B cell (primary cell): ENCODE data around the gene OGDH. TPM values are rescaled to one million over a fixed set of nuclear protein-coding genes. Genes with fewer than 3 reads are reported as not detected.
A peak's percentile ranks its signal among the peaks of the same experiment; 100 is the strongest.

Source experiments
- ATAC-seq: fragments of 200-7000 bp; cut with Tn5 transposase; one replicate; pipeline ENCODE4 v1.10.0; 2021; ENCODE audit warnings: low read depth, mild to moderate bottlenecking, moderate number of reproducible peaks, moderate library complexity
- CTCF ChIA-PET: fragments of 350-600 bp; sonication (Branson Sonifier 250); formaldehyde crosslinking; loops from one replicate; lab custom pipeline; 2021; ENCODE audit warnings: antibody characterized with exemption, inconsistent platforms; lab: Charles Lee
- POLR2A ChIA-PET: fragments of 350-600 bp; sonication (Branson Sonifier 250); formaldehyde crosslinking; loops from one replicate; lab custom pipeline; 2021; ENCODE audit warnings: antibody characterized with exemption; lab: Charles Lee
- DNase-seq: peaks from one replicate; pipeline ENCODE4 v3.0.0; 2013
- H2AFZ ChIP-seq: 2 replicates; pipeline ENCODE4 v1.6.1; 2012; ENCODE audit warnings: mild to moderate bottlenecking, low read depth, low read length; ENCODE audit not compliant: insufficient read depth, poor library complexity, severe bottlenecking
- H3K27ac ChIP-seq, 2 donors: 1 replicate in 1 of 2; 2 replicates in 1 of 2; pipeline ENCODE4 v1.5.1; 2012 to 2013; ENCODE audit warnings: low read length in 2 of 2, mild to moderate bottlenecking in 2 of 2, moderate library complexity in 1 of 2
- H3K27me3 ChIP-seq, 4 experiments: fragments of 200-600 bp in 1 of 4; sonication (generic) in 1 of 4; replicated peaks in 1 of 4; 1 replicate in 2 of 4; 2 replicates in 2 of 4; pipeline versions ENCODE4 v1.6.1 to v1.7.0; 2013 to 2016; ENCODE audit warnings: low read length in 3 of 4, mild to moderate bottlenecking in 2 of 4, mixed read lengths in 1 of 4, moderate library complexity in 1 of 4; ENCODE audit not compliant: insufficient read depth in 4 of 4, control insufficient read depth in 3 of 4; ENCODE audit errors: control extremely low read depth in 1 of 4
- H3K36me3 ChIP-seq, 2 experiments: replicated peaks in 1 of 2; 1 replicate in 1 of 2; 2 replicates in 1 of 2; pipeline versions ENCODE4 v1.6.1 to v1.7.1; 2013; ENCODE audit warnings: low read length in 1 of 2; ENCODE audit not compliant: insufficient read depth in 2 of 2, control insufficient read depth in 1 of 2; ENCODE audit errors: control extremely low read depth in 1 of 2, extremely low read depth in 1 of 2
- H3K4me1 ChIP-seq, 2 donors: fragments of 200-600 bp in 1 of 2; sonication (generic) in 1 of 2; 1 replicate in 1 of 2; 2 replicates in 1 of 2; pipeline versions ENCODE4 v1.5.1 to v1.6.1; 2013 to 2017; ENCODE audit warnings: low read length in 2 of 2; ENCODE audit not compliant: control insufficient read depth in 2 of 2, insufficient read depth in 2 of 2
- H3K4me2 ChIP-seq: replicated peaks from 2 replicates; pipeline ENCODE3; 2012; ENCODE audit warnings: mild to moderate bottlenecking, low read depth, low read length; ENCODE audit not compliant: poor library complexity, severe bottlenecking
- H3K4me3 ChIP-seq, 5 experiments: fragments of 200-600 bp in 1 of 5; sonication (generic) in 1 of 5; 1 replicate in 3 of 5; 2 replicates in 2 of 5; pipeline versions ENCODE4 v1.5.1 to v1.7.0; 2011 to 2016; ENCODE audit warnings: low read length in 4 of 5, mild to moderate bottlenecking in 4 of 5, low read depth in 2 of 5, control low read depth in 1 of 5, moderate library complexity in 1 of 5; ENCODE audit not compliant: insufficient read depth in 1 of 5; ENCODE audit errors: control extremely low read depth in 1 of 5, extremely low read depth in 1 of 5
- H3K79me2 ChIP-seq: fragments of 200-600 bp; sonication (generic); one replicate; pipeline ENCODE4 v1.6.0; 2016; ENCODE audit warnings: low read length; ENCODE audit not compliant: control insufficient read depth, insufficient read depth
- H3K9ac ChIP-seq: fragments of 200-600 bp; sonication (generic); 2 replicates; pipeline ENCODE4 v1.6.1; 2017; ENCODE audit warnings: mild to moderate bottlenecking, low read length, moderate library complexity
- H3K9me3 ChIP-seq, 3 donors: one replicate each; pipeline versions ENCODE4 v1.6.1 to v1.7.1; 2013; ENCODE audit warnings: low read length in 2 of 3; ENCODE audit not compliant: control insufficient read depth in 2 of 3, insufficient read depth in 1 of 3; ENCODE audit errors: control extremely low read depth in 1 of 3
- H4K20me1 ChIP-seq: 2 replicates; pipeline ENCODE4 v1.6.0; 2012; ENCODE audit warnings: mild to moderate bottlenecking, low read length; ENCODE audit not compliant: insufficient read depth, control insufficient read depth, poor library complexity, severe bottlenecking
- H3K27ac Mint-ChIP-seq: one replicate; pipeline ENCODE4 v1.8.0; 2021; ENCODE audit warnings: mixed read lengths
- H3K27me3 Mint-ChIP-seq: one replicate; pipeline ENCODE4 v1.8.0; 2021; ENCODE audit warnings: mixed read lengths
- H3K4me1 Mint-ChIP-seq: one replicate; pipeline ENCODE4 v1.8.0; 2021; ENCODE audit warnings: mixed read lengths
- H3K4me3 Mint-ChIP-seq: one replicate; pipeline ENCODE4 v1.8.0; 2021; ENCODE audit warnings: mixed read lengths
- H3K9me3 Mint-ChIP-seq: one replicate; pipeline ENCODE4 v1.8.0; 2022; ENCODE audit warnings: mixed read lengths; ENCODE audit not compliant: insufficient read depth
- CTCF ChIP-seq: fragments of 200-600 bp; IDR thresholded peaks from one replicate; pipeline ENCODE4 v1.8.0; 2022; ENCODE audit warnings: antibody characterized with exemption, mild to moderate bottlenecking
- EZH2 ChIP-seq: IDR thresholded peaks from 2 replicates; pipeline ENCODE4 v1.6.1; 2012; ENCODE audit warnings: borderline replicate concordance, low read depth, mild to moderate bottlenecking, moderate library complexity, low read length; ENCODE audit not compliant: insufficient read depth, poor library complexity, severe bottlenecking
- WGBS: methylation state at CpG from one replicate; pipeline ENCODE4 v1.1.5; 2013; ENCODE audit warnings: missing lambda C conversion rate; ENCODE audit not compliant: insufficient coverage; 5-methylcytosine and 5-hydroxymethylcytosine counted together
- intact Hi-C: fragments of 100-400 bp; cut with micrococcal nuclease; formaldehyde crosslinking; loops from one replicate; pipeline ENCODE4 v1.10.0; 2022
- polyA plus RNA-seq: library from polyadenylated mRNA; depleted of rRNA; stranded (reverse); fragments of >200 nt; gene quantifications from 2 replicates; pipeline ENCODE4 v1.2.3, GENCODE V29; 2012
- total RNA-seq, 2 donors: library from RNA; stranded (reverse); fragments of 120-200 nt in 1 of 2; gene quantifications; 1 replicate in 1 of 2; 2 replicates in 1 of 2; pipeline versions ENCODE4 v1.2.3 to v1.2.4, GENCODE V29; 2013 to 2022

OGDH gene
- total and polyA plus RNA-seq, 2 donors (not counting 1 experiment from before 2014, with no cell fraction given): 42.6 to 80.2 TPM

GRCh38 chr7:44563171-44563679, 43.2 kb upstream of the OGDH start:
- Histone ChIP-seq H4K20me1 (peaks cover 9% of the 10 kb centered on the region), H3K9me3 (no peaks in the 10 kb centered on the region), H2AFZ (no peak overlapping the region), H3K9ac (no peak overlapping the region), H3K4me2 (no peak overlapping the region), H3K79me2 (peaks cover 4% of the 10 kb centered on the region), H3K36me3 (peaks cover 2 to 41% of the 10 kb centered on the region in 2 experiments), H3K4me3 (no peak overlapping the region), H3K4me1 (no peaks in the 10 kb centered on the region), H3K27me3 (no peaks in the 10 kb centered on the region), H3K27ac (no peak overlapping the region)
- no peak for TF ChIP-seq EZH2
- no peak for TF ChIP-seq CTCF
- H3K4me3 Mint-ChIP-seq: no peak overlapping the region
- intact Hi-C loops: no loop called here
- 96% methylated on average over 3 of the region's 3 CpGs for WGBS
- H3K4me1 Mint-ChIP-seq: no peaks in the 10 kb centered on the region
- H3K27me3 Mint-ChIP-seq: no peaks in the 10 kb centered on the region
- CTCF ChIA-PET: interaction anchor here (4.6 kb wide), 1 partner anchor 322 kb away, joined by 42 read pairs; no protein-coding TSS in a partner anchor
- H3K27ac Mint-ChIP-seq: peak overlapping the region; percentile 20
- ATAC-seq (no peak), DNase-seq (peak; percentile 4)
- POLR2A ChIA-PET: no interaction called here
- H3K9me3 Mint-ChIP-seq: no peaks in the 10 kb centered on the region

- CTCF ChIA-PET: interaction anchor here (0.7 to 4.6 kb wide), 20 partner anchors 10 to 571 kb away, joined by 3 to 42 read pairs (median 6); partner anchors contain the start of genes DDX56, H2AZ2 and NUDCD3
- H3K4me3 Mint-ChIP-seq: no peak overlapping the region
- Histone ChIP-seq H2AFZ (no peak overlapping the region), H3K4me2 (no peak overlapping the region), H3K9ac (no peak overlapping the region), H3K27me3 (no peaks in the 10 kb centered on the region), H3K79me2 (peaks cover 4% of the 10 kb centered on the region), H3K27ac (no peak overlapping the region), H3K36me3 (peaks cover 4 to 54% of the 10 kb centered on the region in 2 experiments), H4K20me1 (peaks cover 18% of the 10 kb centered on the region), H3K4me3 (no peak overlapping the region), H3K9me3 (no peaks in the 10 kb centered on the region), H3K4me1 (no peaks in the 10 kb centered on the region)
- TF ChIP-seq EZH2 (no peak), CTCF (no peak)
- intact Hi-C loops: loop anchor here (1.0 to 2.0 kb wide), 2 partner anchors 74 to 323 kb away; partner anchors contain the start of gene NUDCD3
- POLR2A ChIA-PET: interaction anchor here (0.9 to 1.5 kb wide), 2 partner anchors 9 to 187 kb away, joined by 3 to 4 read pairs; partner anchors contain the start of gene DDX56
- no peaks in the 10 kb centered on the region for H3K9me3 Mint-ChIP-seq
- H3K4me1 Mint-ChIP-seq: no peaks in the 10 kb centered on the region
- ATAC-seq (no peak), DNase-seq (no peak)
- no peak overlapping the region for H3K27ac Mint-ChIP-seq
- no peaks in the 10 kb centered on the region for H3K27me3 Mint-ChIP-seq
- 91% methylated on average over 2 of the region's 2 CpGs for WGBS
These were observed 41.8 kb upstream of the OGDH start for GRCh38 chr7:44564606-44565005.
